ENCODE measurements around the gene BICD2.

The BICD2 gene

DNA sequence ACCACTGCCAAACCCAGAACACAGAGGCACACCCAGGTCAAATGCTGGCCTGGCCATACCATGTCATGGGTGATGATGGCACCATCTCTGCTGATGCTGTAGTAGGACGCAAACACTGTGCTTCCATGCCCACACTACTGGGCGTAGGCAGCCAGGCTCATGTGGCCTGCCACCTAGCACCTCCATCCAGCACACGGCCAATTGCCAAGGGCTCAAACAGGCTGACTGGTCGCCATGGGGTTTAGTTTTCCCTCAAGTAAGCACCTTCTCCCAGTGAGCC lies 39.4 kb downstream of the BICD2 start:
- Histone ChIP-seq H3K27me3 (ENCODE audit: control insufficient read depth, insufficient read depth, low read length) (no peaks in the 10 kb centered on the region), H3K36me3 (ENCODE audit: control insufficient read depth, insufficient read depth, low read length) (peaks cover 58% of the 10 kb centered on the region)

DNA sequence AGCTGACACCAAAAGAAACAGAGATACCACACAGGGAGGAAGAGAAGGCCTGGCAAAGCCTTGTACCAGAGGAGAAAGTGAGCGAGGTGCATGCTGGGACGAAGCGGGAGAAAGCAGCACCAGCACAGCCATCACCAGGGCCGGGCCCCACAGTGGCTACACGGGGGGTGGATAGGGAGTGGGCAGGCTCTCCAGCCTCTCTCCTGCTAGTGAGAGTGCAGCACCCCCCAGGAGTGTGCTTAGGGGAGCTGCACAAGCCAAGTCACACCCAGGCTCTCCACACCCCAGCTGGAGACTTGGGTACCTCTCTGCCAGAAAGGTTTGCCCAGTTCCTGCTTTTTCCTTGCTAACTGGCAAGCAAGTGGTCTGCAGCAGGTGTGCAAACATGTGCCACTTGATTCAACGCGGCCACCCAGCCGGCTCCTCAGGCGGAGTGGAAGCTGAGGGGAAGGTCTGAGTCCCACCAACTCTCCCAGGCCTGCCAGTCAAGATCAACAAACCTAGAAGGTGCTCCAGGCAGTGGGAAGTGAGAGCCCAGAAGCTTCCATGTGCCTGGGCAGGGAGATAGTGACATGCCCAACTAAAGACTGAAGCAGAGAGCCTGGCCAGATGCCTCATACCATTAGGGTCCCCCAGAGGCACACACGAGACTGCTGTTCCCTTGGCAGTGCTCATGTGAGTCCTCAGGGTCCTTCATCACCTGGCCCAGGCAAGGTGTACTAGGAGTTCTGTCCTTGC lies 39.9 kb downstream of the BICD2 start:
- Histone ChIP-seq H3K4me1 (ENCODE audit: control insufficient read depth, insufficient read depth, low read length) (no peaks in the 10 kb centered on the region), H3K36me3 (ENCODE audit: control insufficient read depth, insufficient read depth, low read length) (peaks cover 63% of the 10 kb centered on the region), H3K9ac (ENCODE audit: low read depth, low read length) (no peak overlapping the region), H3K27me3 (ENCODE audit: control insufficient read depth, insufficient read depth, low read length) (no peaks in the 10 kb centered on the region), H3K27ac (ENCODE audit: low read depth, low read length) (no peak overlapping the region), H3K4me3 (ENCODE audit: low read depth, low read length) (no peak overlapping the region), H3K9me3 (ENCODE audit: control insufficient read depth, insufficient read depth, low read length) (no peaks in the 10 kb centered on the region)

More for the DNA sequence above, 39.4 kb downstream of the BICD2 start:
- H3K4me1 ChIP-seq (ENCODE audit: control insufficient read depth, insufficient read depth, low read length), result no peaks in the 10 kb centered on the region
- H3K9me3 ChIP-seq (ENCODE audit: control insufficient read depth, insufficient read depth, low read length), result no peaks in the 10 kb centered on the region
- no peak overlapping the region for H3K4me3 ChIP-seq (ENCODE audit: low read depth, low read length)
- no peak overlapping the region for H3K27ac ChIP-seq (ENCODE audit: low read depth, low read length)
- H3K9ac ChIP-seq (ENCODE audit: low read depth, low read length), result no peak overlapping the region

DNA sequence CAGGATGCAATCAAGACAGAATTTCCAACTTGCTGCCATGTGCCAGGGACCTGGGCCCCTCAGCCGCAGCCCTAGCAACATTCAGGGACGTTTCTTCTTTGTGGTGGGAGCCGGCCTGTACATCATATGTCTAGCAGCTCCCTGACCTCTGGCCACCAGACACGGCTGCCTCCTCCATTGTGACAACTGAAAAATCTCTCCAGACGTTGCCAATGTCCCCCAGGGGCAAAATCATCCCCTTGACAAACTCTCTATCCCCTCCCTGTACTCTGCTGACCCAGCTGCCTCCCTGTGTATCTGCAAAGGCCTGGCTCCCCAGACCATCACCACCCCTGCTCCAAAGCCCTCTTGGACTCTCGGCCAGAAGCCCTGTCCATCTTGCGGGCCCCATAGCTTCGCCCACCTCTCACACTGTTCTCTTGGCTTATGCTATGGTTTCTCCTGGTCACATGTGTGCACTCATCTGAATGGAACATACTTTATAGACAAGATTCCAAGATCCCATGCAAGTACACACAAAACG lies 40.8 kb downstream of the BICD2 start:
- Histone ChIP-seq H3K36me3 (ENCODE audit: control insufficient read depth, insufficient read depth, low read length) (peaks cover 67% of the 10 kb centered on the region), H3K27ac (ENCODE audit: low read depth, low read length) (no peak overlapping the region), H3K4me1 (ENCODE audit: control insufficient read depth, insufficient read depth, low read length) (no peaks in the 10 kb centered on the region), H3K9ac (ENCODE audit: low read depth, low read length) (no peak overlapping the region), H3K27me3 (ENCODE audit: control insufficient read depth, insufficient read depth, low read length) (no peaks in the 10 kb centered on the region), H3K4me3 (ENCODE audit: low read depth, low read length) (no peak overlapping the region), H3K9me3 (ENCODE audit: control insufficient read depth, insufficient read depth, low read length) (no peaks in the 10 kb centered on the region)

DNA sequence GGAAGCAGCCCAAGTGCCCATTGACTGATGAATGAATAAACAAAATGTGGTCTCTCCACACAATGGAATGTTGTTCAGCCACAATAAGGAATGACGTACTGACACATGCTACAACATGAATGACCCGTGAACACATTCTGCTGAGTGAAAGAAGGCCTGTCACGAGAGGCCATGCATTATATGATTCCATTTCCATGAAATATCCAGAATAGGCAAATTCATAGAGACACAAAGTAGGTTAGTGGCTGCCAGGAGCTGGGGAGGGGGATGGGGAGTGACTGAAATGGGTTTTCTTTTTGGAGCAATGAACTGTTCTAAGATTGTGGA lies 41.4 kb downstream of the BICD2 start:
- Histone ChIP-seq H3K36me3 (ENCODE audit: control insufficient read depth, insufficient read depth, low read length) (peaks cover 67% of the 10 kb centered on the region), H3K9me3 (ENCODE audit: control insufficient read depth, insufficient read depth, low read length) (no peaks in the 10 kb centered on the region), H3K27ac (ENCODE audit: low read depth, low read length) (no peak overlapping the region), H3K4me3 (ENCODE audit: low read depth, low read length) (no peak overlapping the region), H3K27me3 (ENCODE audit: control insufficient read depth, insufficient read depth, low read length) (no peaks in the 10 kb centered on the region), H3K9ac (ENCODE audit: low read depth, low read length) (no peak overlapping the region), H3K4me1 (ENCODE audit: control insufficient read depth, insufficient read depth, low read length) (no peaks in the 10 kb centered on the region)

DNA sequence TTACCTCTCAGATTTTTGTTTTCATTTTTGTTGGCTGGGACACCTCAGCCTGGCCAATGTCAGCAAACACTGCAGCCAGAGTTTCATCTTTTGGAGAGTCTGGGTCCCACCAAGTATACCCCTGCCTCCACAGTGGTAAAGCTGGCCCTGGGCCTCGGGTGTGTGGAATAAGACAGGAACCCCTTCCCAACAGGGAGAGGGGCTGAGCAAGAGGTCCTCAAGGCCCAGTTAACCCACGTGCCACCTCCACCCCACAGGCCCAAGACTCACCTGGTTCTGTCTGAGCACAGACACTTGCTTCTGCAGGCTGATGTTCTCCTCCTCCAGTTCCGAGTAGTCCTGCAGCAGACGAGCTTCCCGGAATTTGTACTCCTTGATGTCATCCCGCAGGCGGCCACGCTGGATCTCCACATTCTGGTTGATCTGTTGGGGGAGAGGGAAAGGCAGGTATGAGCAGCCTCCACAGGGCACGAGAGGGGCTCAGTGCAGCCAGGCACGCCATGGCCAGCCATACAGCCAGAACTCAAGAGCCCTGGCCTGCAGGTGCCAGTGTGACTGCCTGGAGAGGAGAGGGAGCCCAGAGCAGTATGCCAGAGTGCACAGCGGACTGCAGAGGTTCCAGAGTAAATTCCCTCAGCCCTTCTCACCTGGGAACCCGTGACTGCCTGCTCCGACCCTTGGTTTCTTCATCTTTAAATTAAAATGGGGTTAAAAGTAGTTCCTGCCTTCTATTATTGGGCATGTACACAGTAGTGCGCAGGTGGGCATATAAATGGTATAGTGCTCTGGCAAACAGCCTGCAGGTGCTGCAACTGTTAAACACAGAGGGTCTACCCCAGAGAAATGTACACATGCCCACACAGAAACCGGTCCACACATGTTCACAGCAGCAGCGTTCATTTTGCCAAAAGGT lies 42.0 kb downstream of the BICD2 start:
- Histone ChIP-seq H3K9ac (ENCODE audit: low read depth, low read length) (no peak overlapping the region), H3K36me3 (ENCODE audit: control insufficient read depth, insufficient read depth, low read length) (peaks cover 67% of the 10 kb centered on the region), H3K9me3 (ENCODE audit: control insufficient read depth, insufficient read depth, low read length) (no peaks in the 10 kb centered on the region), H3K4me3 (ENCODE audit: low read depth, low read length) (no peak overlapping the region), H3K27me3 (ENCODE audit: control insufficient read depth, insufficient read depth, low read length) (no peaks in the 10 kb centered on the region), H3K4me1 (ENCODE audit: control insufficient read depth, insufficient read depth, low read length) (no peaks in the 10 kb centered on the region), H3K27ac (ENCODE audit: low read depth, low read length) (no peak overlapping the region)

DNA sequence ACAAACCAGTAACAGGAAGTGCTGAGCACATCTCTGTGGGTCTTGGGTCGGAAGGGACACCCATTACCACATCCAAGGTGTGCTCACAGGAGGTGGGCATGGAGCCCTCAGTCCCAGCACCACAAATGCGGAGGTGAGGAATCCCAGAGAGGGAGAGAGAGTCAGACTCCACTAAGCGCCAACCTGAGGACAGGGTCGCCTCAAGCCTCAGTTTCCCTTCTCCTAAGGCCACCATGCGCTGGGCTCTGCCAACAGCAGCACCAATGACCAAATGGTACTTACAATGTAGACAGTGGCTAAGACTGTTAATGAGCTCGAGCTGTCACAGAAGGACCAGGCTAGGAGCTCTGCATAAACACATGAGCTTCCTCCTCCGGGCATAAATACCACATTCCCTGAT lies 43.1 kb downstream of the BICD2 start:
- H3K27ac ChIP-seq (ENCODE audit: low read depth, low read length), result no peak overlapping the region
- H3K36me3 ChIP-seq (ENCODE audit: control insufficient read depth, insufficient read depth, low read length), result peaks cover 68% of the 10 kb centered on the region
- H3K27me3 ChIP-seq (ENCODE audit: control insufficient read depth, insufficient read depth, low read length), result no peaks in the 10 kb centered on the region
- no peak overlapping the region for H3K9ac ChIP-seq (ENCODE audit: low read depth, low read length)
- no peaks in the 10 kb centered on the region for H3K4me1 ChIP-seq (ENCODE audit: control insufficient read depth, insufficient read depth, low read length)
- no peaks in the 10 kb centered on the region for H3K9me3 ChIP-seq (ENCODE audit: control insufficient read depth, insufficient read depth, low read length)
- no peak overlapping the region for H3K4me3 ChIP-seq (ENCODE audit: low read depth, low read length)

DNA sequence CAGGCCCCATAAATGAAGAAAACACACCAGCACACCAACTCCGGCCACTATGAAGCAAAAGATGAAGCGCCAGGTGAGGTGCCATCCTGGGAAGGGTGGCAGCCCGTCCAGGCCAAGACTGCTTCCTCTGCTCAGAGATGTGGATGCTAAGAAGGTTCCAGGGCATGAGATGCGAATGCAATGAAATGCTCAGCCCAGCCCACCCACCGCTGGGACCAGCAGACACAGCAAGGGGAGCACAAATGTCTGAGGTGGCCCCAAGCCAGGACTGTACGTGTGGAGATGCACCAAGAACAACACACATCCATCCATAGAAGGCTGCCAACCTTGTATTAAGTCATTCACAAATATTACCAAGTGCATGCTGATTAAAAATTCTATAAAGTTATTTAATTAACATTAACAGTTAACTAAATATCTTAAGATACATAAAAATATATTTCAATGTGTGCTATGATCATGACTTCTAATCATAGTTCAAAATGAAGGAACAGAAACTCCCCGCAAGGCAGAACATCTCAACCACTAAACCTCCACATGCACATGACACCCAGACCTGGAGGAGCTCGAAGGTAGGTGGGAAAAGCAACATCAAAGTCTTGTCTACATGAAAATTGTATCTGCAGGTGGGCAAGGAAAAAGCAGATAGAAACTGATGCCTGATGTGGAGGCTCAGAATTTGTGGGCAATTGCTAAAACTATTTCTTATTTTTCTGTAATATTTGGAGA lies 43.7 kb downstream of the BICD2 start:
- Histone ChIP-seq H3K9me3 (ENCODE audit: control insufficient read depth, insufficient read depth, low read length) (no peaks in the 10 kb centered on the region), H3K4me3 (ENCODE audit: low read depth, low read length) (no peak overlapping the region), H3K27ac (ENCODE audit: low read depth, low read length) (no peak overlapping the region), H3K9ac (ENCODE audit: low read depth, low read length) (no peak overlapping the region), H3K4me1 (ENCODE audit: control insufficient read depth, insufficient read depth, low read length) (no peaks in the 10 kb centered on the region), H3K36me3 (ENCODE audit: control insufficient read depth, insufficient read depth, low read length) (peaks cover 67% of the 10 kb centered on the region), H3K27me3 (ENCODE audit: control insufficient read depth, insufficient read depth, low read length) (no peaks in the 10 kb centered on the region)

DNA sequence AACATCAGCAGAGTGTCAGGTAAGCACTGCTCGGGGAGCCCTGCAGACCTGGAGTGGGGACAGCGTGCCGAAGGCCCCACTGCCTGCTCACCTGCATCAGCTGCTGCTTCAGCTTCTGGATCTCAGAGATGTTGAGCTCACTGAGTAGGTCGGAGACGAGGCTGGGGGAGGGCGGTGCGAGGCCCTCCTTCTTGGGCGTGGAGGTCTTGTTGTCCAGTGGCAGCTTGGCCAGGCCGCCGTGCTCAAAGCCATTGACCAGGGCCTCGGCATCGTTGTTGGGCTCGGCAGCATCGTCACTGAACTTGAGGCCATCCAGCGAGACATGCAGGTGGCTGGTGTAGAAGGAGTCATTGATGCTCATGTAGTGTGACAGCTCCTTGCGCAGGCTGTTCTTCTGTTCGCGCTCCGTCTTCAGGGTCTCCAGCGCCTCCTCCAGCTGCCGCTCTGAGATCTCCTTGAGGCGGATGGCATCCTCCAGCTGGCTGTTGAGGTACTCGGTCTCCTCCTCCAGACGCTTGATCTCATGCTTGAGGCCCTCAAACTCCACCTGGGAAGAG lies 44.3 kb downstream of the BICD2 start:
- no peaks in the 10 kb centered on the region for H3K27me3 ChIP-seq (ENCODE audit: control insufficient read depth, insufficient read depth, low read length)
- peaks cover 70% of the 10 kb centered on the region for H3K36me3 ChIP-seq (ENCODE audit: control insufficient read depth, insufficient read depth, low read length)
- no peak overlapping the region for H3K9ac ChIP-seq (ENCODE audit: low read depth, low read length)
- no peak overlapping the region for H3K4me3 ChIP-seq (ENCODE audit: low read depth, low read length)
- no peaks in the 10 kb centered on the region for H3K9me3 ChIP-seq (ENCODE audit: control insufficient read depth, insufficient read depth, low read length)
- no peaks in the 10 kb centered on the region for H3K4me1 ChIP-seq (ENCODE audit: control insufficient read depth, insufficient read depth, low read length)
- no peak overlapping the region for H3K27ac ChIP-seq (ENCODE audit: low read depth, low read length)

DNA sequence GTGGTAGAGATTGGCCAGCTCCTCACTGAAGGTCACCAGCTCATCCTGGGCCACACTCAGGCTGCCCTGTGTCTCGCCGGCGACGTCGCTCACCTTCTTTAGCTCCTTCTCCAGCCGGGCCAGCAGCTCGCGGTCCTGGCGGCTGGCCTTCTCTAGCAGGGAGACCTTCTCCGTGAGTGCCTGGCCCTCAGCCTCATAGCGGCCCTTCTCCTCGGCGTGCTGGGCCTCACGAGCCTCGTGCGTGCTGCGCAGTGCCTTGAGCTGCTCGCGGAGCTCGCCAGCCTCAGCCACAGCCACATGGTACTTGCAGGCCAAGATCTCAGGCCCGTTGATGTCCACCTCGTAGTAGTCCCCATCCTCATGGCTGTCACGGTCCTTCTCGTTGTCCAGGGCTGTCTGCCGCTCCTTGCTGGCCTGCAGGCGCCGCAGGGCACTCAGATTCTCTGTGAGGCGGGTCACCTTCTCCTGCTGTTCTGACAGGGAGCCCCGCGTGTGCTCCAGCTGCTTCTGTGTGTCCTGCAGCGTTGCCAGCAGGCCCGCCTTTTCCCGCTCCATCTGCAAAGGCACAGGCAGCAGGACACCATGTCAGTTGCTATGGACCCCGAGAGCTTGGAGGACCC lies 45.5 kb downstream of the BICD2 start:
- H3K36me3 ChIP-seq (ENCODE audit: control insufficient read depth, insufficient read depth, low read length), result peaks cover 82% of the 10 kb centered on the region
- H3K27me3 ChIP-seq (ENCODE audit: control insufficient read depth, insufficient read depth, low read length), result no peaks in the 10 kb centered on the region
- H3K4me1 ChIP-seq (ENCODE audit: control insufficient read depth, insufficient read depth, low read length), result no peaks in the 10 kb centered on the region
- H3K9ac ChIP-seq (ENCODE audit: low read depth, low read length), result no peak overlapping the region
- H3K4me3 ChIP-seq (ENCODE audit: low read depth, low read length), result no peak overlapping the region
- H3K27ac ChIP-seq (ENCODE audit: low read depth, low read length), result no peak overlapping the region
- H3K9me3 ChIP-seq (ENCODE audit: control insufficient read depth, insufficient read depth, low read length), result no peaks in the 10 kb centered on the region

DNA sequence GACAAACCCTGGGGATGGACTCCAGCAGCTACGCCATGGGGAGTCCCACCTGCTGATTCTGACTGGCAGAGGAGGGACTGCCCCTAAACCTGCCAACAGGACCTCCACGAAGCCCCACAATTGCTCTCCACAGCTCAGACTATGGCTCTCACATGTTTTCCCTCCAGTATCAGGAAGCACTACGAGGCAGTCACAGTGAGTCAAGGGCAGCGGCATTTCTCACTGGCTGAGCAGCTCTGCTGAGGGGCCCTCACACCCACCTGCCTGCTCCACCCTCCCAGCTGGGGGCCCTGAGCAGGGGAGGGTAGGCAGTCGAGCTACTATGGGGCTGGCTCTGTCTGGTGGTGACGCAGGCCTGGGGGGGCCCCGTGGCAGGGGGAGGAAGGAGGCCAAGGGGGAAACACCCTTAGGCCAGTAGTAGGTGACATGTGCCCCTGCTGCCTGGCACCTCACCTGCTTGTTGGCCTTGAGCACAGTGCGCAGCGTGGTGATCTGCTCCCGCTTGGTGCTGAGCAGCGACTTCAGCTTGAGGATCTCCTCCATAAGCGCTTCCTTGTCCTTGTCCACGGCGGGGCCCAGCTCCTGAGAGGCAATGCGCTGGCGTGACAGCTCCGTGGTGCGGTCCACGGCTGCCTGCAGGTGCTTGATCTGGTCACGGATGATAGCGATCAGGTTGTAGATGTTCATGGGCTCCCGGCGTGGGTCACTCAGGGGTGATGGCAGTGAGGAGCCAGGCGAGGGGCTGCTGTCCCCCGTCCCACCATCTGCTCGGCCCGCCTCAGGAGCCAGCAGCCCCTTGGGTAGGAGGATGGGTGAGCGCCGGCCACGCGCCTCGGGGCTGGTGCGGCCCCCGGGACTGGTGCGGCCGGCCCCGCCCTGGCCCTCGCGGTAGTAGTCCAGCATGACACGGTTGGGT lies 46.3 kb downstream of the BICD2 start:
- Histone ChIP-seq H3K27ac (ENCODE audit: low read depth, low read length) (no peak overlapping the region), H3K27me3 (ENCODE audit: control insufficient read depth, insufficient read depth, low read length) (no peaks in the 10 kb centered on the region), H3K9ac (ENCODE audit: low read depth, low read length) (no peak overlapping the region), H3K36me3 (ENCODE audit: control insufficient read depth, insufficient read depth, low read length) (peaks cover 90% of the 10 kb centered on the region), H3K4me1 (ENCODE audit: control insufficient read depth, insufficient read depth, low read length) (no peaks in the 10 kb centered on the region), H3K9me3 (ENCODE audit: control insufficient read depth, insufficient read depth, low read length) (no peaks in the 10 kb centered on the region), H3K4me3 (ENCODE audit: low read depth, low read length) (no peak overlapping the region)

All from HUES48 (cell line).